GM08714 (cell line): ENCODE data around the gene PTGFRN.

Experiments used
- H3K4me3 ChIP-seq: fragments of 200-500 bp; sonication (Bioruptor generic); 2 replicates; pipeline ENCODE4 v1.5.1; 2014; ENCODE audit warnings: mild to moderate bottlenecking, low read length, inconsistent platforms
- ZNF274 ChIP-seq: IDR thresholded peaks from 2 replicates; pipeline ENCODE4 v1.6.1; 2012; ENCODE audit warnings: mild to moderate bottlenecking, low read depth, low read length

The PTGFRN gene

DNA sequence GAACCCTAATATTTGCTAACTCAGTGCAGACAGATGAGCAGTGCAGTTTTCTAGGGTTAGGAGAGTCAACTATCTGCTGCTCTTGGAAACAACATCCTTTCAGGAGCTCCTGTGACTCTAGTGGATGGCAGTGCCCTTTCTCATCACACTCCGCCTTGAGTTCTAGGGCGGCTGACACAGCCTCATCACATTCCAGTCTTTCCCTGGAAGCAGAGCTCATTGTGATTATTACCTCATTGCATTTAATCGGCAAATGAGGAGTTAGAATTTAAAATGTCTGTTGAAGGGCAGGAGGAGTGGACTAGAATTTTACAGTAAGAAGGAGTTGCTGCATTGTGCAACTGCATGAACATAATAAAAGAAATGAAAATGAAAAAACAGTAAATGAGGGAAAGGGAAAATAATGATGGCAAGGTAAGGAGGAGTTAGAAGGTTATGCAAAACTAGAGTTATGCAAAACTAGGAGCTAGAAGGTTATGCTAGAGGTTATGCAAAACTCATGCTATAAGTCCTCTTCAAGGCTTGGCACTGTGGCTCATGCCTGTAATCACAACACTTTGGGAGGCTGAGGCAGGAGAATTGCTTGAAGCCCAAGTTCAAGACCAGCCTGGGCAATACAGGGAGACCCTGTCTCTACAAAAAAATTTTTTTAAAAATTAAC is 6.9 kb upstream of the PTGFRN start:
- H3K4me3 ChIP-seq: no peak overlapping the region
- no peak for TF ChIP-seq ZNF274

DNA sequence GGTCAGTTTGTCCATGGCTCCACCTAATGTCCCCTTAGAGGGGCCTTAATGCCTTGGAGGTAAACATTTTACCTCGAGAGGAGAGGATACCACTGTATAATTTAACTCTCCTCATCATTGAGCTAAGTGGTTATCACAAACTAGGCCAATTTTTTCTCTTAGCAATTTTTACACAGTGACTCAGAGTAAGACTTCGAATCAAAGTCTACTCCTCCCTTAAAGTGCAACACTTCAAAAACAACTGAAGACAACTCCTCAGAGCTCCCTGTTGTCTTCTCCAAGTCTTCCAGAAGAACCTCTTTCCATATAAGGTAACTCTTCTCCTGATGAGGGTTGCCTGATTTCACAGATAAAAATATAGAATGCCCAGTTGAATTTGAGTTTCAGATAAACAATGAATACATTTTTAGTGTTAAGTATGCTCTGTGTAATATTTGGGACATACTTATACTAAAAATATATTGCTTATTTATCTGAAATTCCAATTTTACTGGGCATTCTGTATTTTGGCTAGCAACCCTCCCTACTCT is 4.9 kb upstream of the PTGFRN start:
- no peak overlapping the region for H3K4me3 ChIP-seq
- TF ChIP-seq ZNF274: no peak

DNA sequence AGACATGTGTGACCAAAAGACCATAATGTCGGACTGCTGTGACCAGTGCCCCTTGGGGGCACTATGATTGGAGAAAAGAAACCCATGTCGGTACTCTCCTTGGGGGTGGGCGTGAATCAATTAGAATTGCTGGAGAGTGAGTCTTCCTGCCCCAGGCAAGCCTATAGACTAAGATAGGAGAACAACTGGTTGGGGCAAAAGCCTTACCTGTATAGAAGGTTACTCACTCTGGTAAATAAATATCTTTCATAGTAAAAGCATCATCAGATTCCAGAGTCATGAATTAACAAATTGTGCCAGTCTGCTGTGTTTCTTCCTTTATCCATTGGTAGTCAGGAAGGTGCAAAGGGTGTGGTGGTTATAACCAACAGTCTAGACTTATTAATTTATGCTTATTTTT is 2.9 kb upstream of the PTGFRN start:
- TF ChIP-seq ZNF274: no peak
- no peak overlapping the region for H3K4me3 ChIP-seq

DNA sequence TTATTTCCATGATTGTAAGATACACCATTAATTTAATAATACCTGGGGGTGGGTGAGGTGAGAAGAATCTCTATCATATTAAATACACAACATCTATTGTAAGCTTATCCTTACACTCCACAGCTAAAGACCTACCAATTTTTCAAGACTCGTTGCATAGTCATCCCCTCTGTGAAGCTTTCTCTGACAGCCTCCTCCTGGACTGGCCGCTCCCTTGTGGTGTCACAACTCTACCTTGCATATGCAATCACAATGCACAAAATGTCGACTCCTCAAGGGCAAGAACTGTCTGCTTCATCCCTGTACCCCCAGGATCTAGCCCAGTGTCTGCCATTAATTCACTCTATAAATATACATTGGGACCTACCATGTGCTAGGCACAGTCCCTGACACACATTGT is 2.4 kb upstream of the PTGFRN start:
- no peak overlapping the region for H3K4me3 ChIP-seq
- TF ChIP-seq ZNF274: no peak

DNA sequence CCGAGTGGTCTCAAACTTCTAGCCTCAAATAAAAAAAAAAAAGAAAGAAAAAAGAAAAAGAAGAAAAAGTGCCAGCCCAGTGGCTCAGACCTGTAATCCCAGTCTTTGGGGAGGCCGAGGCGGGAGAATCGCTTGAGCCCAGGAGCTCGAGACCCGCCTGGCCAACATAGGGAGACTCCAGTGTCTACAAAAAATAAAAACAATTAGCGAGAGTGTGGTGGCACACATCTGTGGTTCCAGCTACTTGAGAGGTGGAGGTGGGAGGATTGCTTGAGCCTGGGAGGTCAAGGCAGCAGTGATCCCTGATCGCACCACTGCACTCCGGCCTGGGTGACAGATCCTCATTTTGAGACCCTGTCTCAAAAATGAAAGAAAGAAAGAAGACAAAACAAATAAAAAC is 1.4 kb upstream of the PTGFRN start:
- TF ChIP-seq ZNF274: no peak
- H3K4me3 ChIP-seq: no peak overlapping the region

DNA sequence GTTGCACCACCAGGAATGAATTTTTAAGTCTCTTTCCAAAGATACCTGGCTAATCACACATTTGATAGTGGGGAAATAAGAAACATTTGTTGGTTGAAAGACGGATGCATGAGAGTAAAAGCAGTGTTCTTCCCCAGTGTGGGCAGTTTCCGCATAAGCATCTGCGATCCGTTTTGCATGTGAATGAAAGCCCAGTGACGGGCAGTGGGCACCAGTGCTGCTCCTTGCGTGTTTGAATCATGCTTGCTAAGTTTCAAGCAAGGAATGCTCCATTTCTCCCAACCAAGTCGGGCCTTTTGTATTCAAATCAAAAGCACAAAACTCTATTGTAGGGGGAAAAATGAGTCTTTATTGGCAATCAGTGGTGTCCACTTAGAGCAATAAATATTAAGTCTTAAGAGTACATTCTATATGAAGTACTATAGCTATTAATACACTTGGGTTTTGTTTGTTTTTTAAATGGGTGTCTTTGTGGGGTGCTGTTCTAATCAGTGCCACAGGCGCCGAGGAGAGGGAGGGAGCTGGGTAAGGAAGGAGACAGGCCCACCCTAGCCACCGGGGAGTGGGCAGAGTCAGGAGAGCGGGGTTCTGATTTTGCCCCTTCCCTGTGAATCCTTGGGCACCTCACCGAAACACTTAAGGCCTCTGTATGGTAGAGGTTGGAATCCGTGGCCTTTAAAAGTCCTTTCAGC is 750 bp upstream of the PTGFRN start:
- TF ChIP-seq ZNF274: no peak
- no peak overlapping the region for H3K4me3 ChIP-seq

DNA sequence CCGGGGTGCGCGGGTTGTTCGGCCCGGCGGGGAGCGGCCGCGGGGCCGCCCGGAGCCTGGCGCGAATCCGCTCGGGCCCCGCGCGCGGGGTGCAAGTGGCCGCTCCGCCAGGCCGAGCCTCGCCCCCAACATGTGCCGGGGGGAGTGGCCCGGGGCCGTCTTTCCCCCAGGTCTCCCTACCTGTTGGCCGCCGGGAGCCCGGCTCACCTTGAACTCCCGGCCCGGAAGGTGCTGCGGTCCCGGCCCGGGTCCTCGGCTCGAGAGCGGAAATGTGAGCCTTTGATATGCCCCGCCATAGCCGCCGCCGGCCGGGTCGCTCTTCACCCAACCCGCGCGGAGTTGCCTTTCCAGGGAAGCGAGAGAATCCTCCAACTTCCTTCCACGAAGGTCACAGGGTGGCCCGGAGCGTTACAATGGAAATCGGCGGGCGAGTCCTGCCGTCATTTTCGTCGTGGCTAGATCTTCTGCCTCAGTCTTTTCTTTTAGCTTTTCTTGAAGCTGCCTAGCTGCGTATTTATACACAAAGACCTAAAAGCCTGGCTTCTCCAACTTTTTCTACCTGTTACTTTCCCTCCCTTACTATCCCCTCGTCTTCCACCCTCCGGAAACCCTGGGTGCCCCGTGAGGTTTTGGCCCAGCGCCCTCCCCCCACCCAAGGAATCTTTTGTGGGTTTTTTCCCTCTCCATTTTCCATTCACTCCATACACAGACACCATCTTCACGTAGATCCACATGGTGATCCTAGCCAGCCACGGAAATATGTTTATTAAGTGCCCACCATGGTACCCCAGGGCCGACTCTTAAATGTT is 867 bp downstream of the PTGFRN start:
- no peak for TF ChIP-seq ZNF274
- peak overlapping the region; percentile 37 for H3K4me3 ChIP-seq

DNA sequence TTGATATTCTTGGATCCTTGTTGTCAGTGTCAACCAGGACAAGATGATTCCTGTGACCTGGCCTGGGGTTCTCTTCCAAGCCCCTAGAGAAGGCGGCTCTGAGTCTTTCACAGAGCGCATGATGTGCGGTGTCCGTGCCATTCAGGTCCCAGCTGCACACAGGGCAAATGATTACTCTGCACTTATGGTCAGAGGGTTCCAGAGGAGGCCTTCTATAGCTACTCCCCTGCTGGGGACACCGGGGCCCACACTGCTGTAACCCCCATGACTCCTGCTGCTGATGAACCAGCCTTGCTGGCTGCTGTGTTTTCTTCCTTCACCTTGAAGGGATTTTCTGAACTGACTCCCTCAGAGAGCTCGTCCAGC is 1.5 kb downstream of the PTGFRN start:
- TF ChIP-seq ZNF274: no peak
- H3K4me3 ChIP-seq: peak overlapping the region; percentile 37; the same call in 1 of the 2 replicates

DNA sequence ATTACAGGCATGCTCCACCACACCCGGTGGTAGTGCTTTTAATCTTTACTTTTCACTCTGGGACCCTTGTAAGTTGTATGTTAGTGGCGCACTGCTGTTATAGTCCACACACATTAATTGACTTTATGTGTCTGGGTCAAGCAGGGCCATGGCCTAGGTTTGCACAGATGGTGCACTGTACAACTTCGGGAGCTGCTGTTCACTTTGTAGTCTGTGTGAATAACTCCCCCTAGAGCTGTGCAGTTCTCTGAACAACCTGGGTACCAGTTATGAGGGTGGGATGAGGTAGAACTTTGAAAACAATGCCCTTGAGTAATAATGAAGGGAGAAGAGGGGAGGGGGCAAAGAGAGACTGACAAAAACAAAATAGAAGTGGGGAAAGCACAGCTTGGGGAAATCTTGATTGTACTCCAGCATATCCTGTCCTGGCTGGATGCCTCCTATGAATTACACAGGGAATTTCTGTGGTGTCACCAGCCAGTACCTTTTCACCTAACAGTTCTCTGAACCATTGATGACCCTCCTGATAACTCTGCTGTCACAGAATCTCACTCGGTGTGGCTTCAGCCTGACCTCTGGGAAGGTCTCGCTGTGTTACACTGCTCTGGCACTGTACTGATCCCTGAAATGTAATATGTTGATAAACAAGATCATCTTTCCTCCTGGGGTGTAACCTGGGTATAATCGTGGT is 2.2 kb downstream of the PTGFRN start:
- no peak overlapping the region for H3K4me3 ChIP-seq
- no peak for TF ChIP-seq ZNF274

DNA sequence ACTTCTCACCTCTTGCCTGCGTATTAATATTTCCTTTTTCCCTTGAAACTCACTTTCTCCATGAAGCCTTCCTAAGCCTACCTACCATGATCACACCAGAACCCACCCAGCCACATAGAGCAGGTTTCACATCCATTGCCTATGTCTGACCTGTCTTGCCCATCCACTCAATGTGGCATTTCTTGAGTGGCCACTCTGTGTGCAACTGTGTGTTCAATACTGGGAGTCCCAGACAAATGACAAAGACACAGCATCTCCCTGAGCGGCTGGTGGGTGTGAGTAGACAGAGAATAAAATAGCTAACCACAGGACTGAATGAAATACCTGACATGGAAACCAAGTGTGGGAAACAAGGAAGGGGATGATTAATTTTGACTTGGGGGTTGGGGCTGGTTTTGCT is 3.1 kb downstream of the PTGFRN start:
- no peak for TF ChIP-seq ZNF274
- H3K4me3 ChIP-seq: no peak overlapping the region

DNA sequence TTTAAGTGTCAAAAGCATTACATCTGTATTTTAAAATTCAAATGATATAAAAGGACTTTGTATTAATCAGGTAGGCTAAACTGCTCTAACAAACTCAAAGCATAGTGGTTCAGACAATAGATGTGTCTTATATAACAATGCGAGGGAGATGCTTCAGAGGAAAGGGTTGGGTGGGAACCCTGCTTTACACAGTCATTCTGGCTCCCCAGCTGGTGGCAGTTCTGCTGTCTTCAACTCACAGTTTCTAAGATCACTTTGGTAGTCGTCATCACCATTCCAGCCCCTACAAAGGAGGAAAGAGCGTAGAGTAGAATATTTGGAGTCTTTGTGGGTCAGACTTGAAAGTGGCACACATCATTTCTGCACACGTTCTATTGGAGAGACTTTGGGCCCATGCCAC is 4.2 kb downstream of the PTGFRN start:
- TF ChIP-seq ZNF274: no peak
- no peak overlapping the region for H3K4me3 ChIP-seq

DNA sequence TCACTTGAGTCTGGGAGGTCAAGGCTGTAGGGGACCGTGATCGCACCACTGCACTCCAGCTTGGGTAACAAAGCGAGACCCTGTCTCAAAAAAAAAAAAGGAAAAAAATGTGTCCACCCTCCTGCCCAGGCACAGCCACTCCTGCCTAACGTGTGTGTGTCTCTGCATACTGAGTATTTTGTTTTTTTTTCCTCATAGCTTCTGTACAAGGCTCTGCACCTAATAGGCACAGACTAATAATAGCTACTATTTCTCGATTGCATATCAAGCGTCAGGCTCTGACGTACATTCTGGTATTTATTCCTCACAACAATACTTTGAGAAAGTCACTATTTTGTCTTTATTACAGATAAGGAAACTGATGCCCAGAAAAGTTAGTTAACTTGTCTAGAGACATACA is 5.0 kb downstream of the PTGFRN start:
- no peak for TF ChIP-seq ZNF274
- H3K4me3 ChIP-seq: no peak overlapping the region

DNA sequence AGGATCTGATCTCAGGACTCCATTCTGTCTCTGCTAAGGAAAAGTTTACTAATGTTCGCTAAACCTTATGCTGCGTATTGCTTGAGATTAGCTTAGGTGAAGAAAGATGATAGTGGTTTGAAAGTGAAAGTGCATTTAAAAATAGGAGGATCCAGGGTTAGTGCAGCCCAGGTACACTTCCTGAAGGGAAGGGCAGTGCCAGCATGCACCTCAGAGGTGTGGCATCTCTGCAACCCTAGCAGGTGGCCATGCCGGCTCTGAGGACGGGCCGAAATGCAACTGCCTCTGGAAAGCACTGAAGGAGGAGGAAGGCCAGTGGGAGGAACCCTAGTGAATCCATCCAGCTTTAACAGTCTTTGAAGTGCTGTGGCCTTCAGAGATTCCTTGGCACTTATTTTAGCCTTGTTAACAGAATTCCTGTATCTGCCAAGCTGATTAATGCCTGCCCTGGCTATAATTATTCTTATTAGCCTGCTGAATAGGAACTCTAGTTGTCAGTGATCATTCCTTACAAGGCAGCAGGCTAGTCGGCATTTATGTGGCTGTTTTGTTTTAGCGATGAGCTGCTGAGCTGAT is 5.5 kb downstream of the PTGFRN start:
- no peak for TF ChIP-seq ZNF274
- H3K4me3 ChIP-seq: no peak overlapping the region

DNA sequence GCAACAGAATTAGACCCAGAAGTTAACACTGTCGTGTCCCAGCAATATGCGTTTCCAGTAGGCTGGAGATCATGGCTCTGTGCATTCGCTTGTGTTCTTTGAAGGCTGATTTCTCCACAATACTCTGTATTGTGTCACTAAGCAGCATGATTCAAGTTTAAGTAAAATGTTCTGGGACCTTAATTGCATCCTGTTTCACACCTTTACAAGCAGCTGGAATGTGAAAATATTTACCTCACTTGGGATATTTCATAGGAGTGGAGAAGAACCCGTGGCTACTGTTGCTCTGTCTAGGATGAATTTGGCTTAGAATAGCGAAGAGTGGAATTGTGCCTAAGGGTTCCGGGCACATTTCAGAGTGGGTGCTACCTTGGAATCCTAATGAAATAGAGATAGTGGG is 6.3 kb downstream of the PTGFRN start:
- no peak overlapping the region for H3K4me3 ChIP-seq
- TF ChIP-seq ZNF274: no peak
